ENCODE measurements around the gene PPIF.

Gene PPIF

GRCh38 chr10:79387974-79388850 lies 40.9 kb downstream of the PPIF start:
- no peak for DNase-seq (ENCODE audit: low read depth)

GRCh38 chr10:79390057-79390456 lies 42.8 kb downstream of the PPIF start:
- DNase-seq (ENCODE audit: low read depth): no peak

- no peak for DNase-seq (ENCODE audit: low read depth)
These were observed 43.4 kb downstream of the PPIF start for GRCh38 chr10:79390551-79391229.

- no peak for DNase-seq (ENCODE audit: low read depth)
These were observed 44.2 kb downstream of the PPIF start for GRCh38 chr10:79391231-79392019.

- DNase-seq (ENCODE audit: low read depth): no peak
These were observed 44.7 kb downstream of the PPIF start for GRCh38 chr10:79392020-79392398.

- no peak for DNase-seq (ENCODE audit: low read depth)
These were observed 45.4 kb downstream of the PPIF start for GRCh38 chr10:79392506-79393176.

- no peak for DNase-seq (ENCODE audit: low read depth)
These were observed 46.1 kb downstream of the PPIF start for GRCh38 chr10:79393221-79393923.

- no peak for DNase-seq (ENCODE audit: low read depth)
These were observed 46.8 kb downstream of the PPIF start for GRCh38 chr10:79393924-79394610.

- DNase-seq (ENCODE audit: low read depth): no peak
These were observed 47.4 kb downstream of the PPIF start for GRCh38 chr10:79394664-79395063.

GRCh38 chr10:79396520-79396919 lies 49.3 kb downstream of the PPIF start:
- DNase-seq (ENCODE audit: low read depth): no peak

GRCh38 chr10:79397051-79397450 lies 49.8 kb downstream of the PPIF start:
- DNase-seq (ENCODE audit: low read depth): no peak

- DNase-seq (ENCODE audit: low read depth): no peak
These were observed 50.5 kb downstream of the PPIF start for GRCh38 chr10:79397575-79398303.

GRCh38 chr10:79398642-79399041 lies 51.4 kb downstream of the PPIF start:
- no peak for DNase-seq (ENCODE audit: low read depth)

- DNase-seq (ENCODE audit: low read depth): peak; percentile 96
These were observed 52.1 kb downstream of the PPIF start for GRCh38 chr10:79399223-79399831.

- DNase-seq (ENCODE audit: low read depth): no peak
These were observed 53.1 kb downstream of the PPIF start for GRCh38 chr10:79400146-79401004.

- peak; percentile 57 for DNase-seq (ENCODE audit: low read depth)
These were observed 54.0 kb downstream of the PPIF start for GRCh38 chr10:79401015-79401921.

- DNase-seq (ENCODE audit: low read depth): no peak
These were observed 55.3 kb downstream of the PPIF start for GRCh38 chr10:79402625-79402946.

- DNase-seq (ENCODE audit: low read depth): no peak
These were observed 55.7 kb downstream of the PPIF start for GRCh38 chr10:79402951-79403350.

Measured in stromal cell of bone marrow (primary cell).